Esophagus muscularis mucosa (tissue), 3 donors: Measurements from ENCODE around the gene KRT33A.

ENCODE experiments used
- POLR2A ChIP-seq: fragments of 450-650 bp; IDR thresholded peaks from one replicate; pipeline ENCODE4 v1.6.1; 2017; ENCODE audit warnings: antibody characterized with exemption, moderate library complexity, mild to moderate bottlenecking, low read depth
- TF ChIP-seq, protein P1 (sequence below), 3 experiments: fragments of 200-600 bp in 2 of 3; fragments of 450-650 bp in 1 of 3; sonication (generic) in 2 of 3; IDR thresholded peaks; one replicate each; pipeline ENCODE4 v1.5.1; 2017 to 2019; ENCODE audit warnings: antibody characterized with exemption in 3 of 3, mild to moderate bottlenecking in 2 of 3, moderate library complexity in 1 of 3

DNA sequence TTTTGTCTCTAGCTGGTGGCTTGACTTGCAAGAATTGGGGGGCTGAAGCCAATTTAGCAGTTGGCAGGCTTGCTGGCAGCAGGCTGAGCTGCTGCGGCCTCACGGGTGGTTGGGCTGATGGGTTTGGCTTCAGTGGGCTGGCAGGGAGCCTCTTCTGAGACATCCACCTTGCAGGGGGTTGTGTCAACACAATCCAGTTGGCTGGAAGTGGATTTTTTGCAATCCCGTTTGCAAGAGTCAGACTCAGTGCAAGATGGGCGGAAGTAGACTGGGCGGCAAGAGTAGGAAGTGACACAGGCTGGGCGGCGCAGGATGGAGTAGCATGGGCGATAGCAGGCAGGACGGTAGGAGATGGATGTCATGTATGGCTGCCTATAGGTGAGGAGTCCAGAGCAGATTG lies 43.0 kb downstream of the KRT33A start:
- TF ChIP-seq POLR2A = no peak
- TF ChIP-seq, protein P1, sequence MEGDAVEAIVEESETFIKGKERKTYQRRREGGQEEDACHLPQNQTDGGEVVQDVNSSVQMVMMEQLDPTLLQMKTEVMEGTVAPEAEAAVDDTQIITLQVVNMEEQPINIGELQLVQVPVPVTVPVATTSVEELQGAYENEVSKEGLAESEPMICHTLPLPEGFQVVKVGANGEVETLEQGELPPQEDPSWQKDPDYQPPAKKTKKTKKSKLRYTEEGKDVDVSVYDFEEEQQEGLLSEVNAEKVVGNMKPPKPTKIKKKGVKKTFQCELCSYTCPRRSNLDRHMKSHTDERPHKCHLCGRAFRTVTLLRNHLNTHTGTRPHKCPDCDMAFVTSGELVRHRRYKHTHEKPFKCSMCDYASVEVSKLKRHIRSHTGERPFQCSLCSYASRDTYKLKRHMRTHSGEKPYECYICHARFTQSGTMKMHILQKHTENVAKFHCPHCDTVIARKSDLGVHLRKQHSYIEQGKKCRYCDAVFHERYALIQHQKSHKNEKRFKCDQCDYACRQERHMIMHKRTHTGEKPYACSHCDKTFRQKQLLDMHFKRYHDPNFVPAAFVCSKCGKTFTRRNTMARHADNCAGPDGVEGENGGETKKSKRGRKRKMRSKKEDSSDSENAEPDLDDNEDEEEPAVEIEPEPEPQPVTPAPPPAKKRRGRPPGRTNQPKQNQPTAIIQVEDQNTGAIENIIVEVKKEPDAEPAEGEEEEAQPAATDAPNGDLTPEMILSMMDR (IDR thresholded peaks at IDR 0.05) = no peak
